ENCODE results near the gene HAPLN2.

The HAPLN2 gene

DNA sequence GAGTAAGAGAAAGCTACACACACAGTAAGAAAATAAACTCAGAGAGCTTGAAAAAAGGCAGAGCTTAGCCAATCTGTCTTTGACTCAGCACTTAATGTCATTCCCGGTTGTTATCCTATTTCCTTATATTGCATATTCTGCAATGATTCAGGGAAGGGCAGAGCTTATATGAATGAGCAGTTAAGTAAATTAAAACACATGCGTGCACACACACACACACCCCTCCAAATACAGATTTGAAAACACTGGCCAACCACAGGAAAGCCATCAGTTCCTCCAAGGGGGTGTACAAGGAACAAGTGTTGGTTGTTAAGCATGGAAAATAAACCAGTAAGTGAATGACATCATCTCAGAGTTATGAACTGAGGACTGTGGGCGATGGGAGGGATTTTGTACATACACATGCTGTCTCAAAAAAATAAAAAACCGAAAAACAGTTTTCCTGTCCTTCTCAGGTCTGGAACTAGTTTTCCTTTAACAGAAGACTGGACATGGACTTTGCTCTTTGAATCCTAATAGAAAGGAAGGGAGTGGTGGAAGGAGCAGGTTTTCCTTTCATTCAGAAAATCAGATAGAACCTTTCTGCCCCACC lies 47.9 kb upstream of the HAPLN2 start (continued):
- TF ChIP-seq ZNF76 (tag by site-specific recombination; IDR thresholded peaks at IDR 0.05; ENCODE audit: borderline replicate concordance, low read depth): peak; percentile 49; the same call in 1 of the 2 replicates
- TF ChIP-seq, protein P1, sequence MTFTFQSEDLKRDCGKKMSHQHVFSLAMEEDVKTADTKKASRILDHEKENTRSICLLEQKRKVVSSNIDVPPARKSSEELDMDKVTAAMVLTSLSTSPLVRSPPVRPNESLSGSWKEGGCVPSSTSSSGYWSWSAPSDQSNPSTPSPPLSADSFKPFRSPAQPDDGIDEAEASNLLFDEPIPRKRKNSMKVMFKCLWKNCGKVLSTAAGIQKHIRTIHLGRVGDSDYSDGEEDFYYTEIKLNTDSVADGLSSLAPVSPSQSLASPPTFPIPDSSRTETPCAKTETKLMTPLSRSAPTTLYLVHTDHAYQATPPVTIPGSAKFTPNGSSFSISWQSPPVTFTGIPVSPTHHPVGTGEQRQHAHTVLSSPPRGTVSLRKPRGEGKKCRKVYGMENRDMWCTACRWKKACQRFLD (tag by site-specific recombination; IDR thresholded peaks at IDR 0.05): no peak
- TF ChIP-seq MZF1 (tag by site-specific recombination; IDR thresholded peaks at IDR 0.05; ENCODE audit: borderline replicate concordance): no peak
- peak; percentile 51 for TF ChIP-seq KLF10 (tag by site-specific recombination; IDR thresholded peaks at IDR 0.05)

DNA sequence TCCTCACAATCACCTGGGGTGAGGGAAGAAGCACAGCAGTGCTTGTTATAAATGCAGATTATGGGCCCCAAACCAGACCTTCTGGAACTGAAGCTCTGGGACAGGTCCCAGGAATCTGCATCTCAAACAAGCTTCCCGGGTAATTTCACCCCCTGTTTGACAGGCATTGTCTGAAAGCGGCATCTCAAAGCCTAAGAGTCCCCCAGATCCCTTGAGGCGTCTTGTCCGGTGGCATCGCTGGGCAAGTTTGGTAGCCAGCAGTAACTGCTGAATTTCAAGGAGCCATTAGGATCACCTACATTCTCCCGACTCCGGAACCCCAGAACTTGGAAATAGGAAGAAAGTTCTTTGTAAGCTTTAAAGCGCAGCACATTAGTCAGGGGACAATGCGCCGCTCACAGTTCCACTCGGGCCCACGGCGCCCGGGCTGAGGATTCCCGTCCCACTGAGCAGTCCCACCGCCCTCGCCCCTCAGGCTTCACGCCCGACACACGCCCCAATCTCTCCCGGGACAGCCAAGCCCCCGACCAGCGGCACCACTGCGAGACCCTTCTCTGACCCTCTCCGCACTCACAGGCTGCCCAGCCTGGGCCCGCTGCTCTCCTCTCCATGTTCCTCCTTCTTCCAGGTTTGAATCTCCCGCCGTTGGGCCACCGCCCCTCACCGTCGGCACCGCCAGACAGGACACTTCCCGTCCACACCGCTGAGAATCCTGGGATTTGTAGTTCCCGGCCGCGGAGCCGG lies 47.1 kb upstream of the HAPLN2 start, which contains the start of gene IQGAP3:
Gene IQGAP3, minus strand, starts transcription at position 647 of the 744 bp plus-strand sequence. Its CDS starts 36 bp downstream, at position 611.
- CTCF ChIA-PET: interaction anchor here (0.5 to 1.8 kb wide), 9 partner anchors 8 to 253 kb away, joined by 3 to 9 read pairs (median 4); no protein-coding TSS in a partner anchor
- Histone ChIP-seq H3K36me3 (ENCODE audit: control insufficient read depth in 2 of 2, insufficient read depth in 1 of 2, low read length in 2 of 2) (peaks cover 23 to 28% of the 10 kb centered on the region in 2 experiments), H3K27ac (ENCODE audit: extremely low read depth, low read depth, low read length) (peak within 1 kb of the TSS; percentile 35), H3K4me3 (ENCODE audit: low read depth, low read length) (peak within 1 kb of the TSS; percentile 98), H3K9me3 (ENCODE audit: control insufficient read depth, insufficient read depth, low read depth, low read length) (no peaks in the 10 kb centered on the region), H3K4me1 (ENCODE audit: control insufficient read depth, insufficient read depth, low read length) (no peaks in the 10 kb centered on the region; the same call in 1 of the 2 replicates)
- POLR2A ChIA-PET: interaction anchor here (1.7 kb wide), 1 partner anchor 20 kb away, joined by 9 read pairs; the partner anchor contains the start of gene NAXE
- TF ChIP-seq ZNF629 (tag by site-specific recombination; IDR thresholded peaks at IDR 0.05) (peak; percentile 59; the same call in 1 of the 2 replicates), ZNF626 (tag by site-specific recombination; IDR thresholded peaks at IDR 0.05) (no peak), REPIN1 (tag by site-specific recombination; IDR thresholded peaks at IDR 0.05; ENCODE audit: low read depth) (no peak), ZNF701 (tag by site-specific recombination; IDR thresholded peaks at IDR 0.05) (no peak), ZFP3 (tag by site-specific recombination; IDR thresholded peaks at IDR 0.05; ENCODE audit: low read depth) (no peak), ZNF37A (tag by site-specific recombination; IDR thresholded peaks at IDR 0.05) (no peak), ZNF184 (tag by site-specific recombination; IDR thresholded peaks at IDR 0.05) (no peak), ZNF175 (tag by site-specific recombination; IDR thresholded peaks at IDR 0.05) (no peak), ZNF391 (tag by site-specific recombination; IDR thresholded peaks at IDR 0.05; ENCODE audit: borderline replicate concordance, low read depth) (no peak), BCL11B (tag by site-specific recombination; IDR thresholded peaks at IDR 0.05; ENCODE audit: low read depth) (no peak), ZNF140 (tag by site-specific recombination; IDR thresholded peaks at IDR 0.05) (no peak), ZNF354C (tag by site-specific recombination; IDR thresholded peaks at IDR 0.05; ENCODE audit: borderline replicate concordance, low read depth) (no peak), ZSCAN30 (tag by site-specific recombination; IDR thresholded peaks at IDR 0.05) (no peak), ZNF549 (tag by site-specific recombination; IDR thresholded peaks at IDR 0.05) (no peak), ZNF623 (tag by site-specific recombination; IDR thresholded peaks at IDR 0.05) (no peak), ZNF670 (tag by site-specific recombination; IDR thresholded peaks at IDR 0.05; ENCODE audit: low read depth) (no peak), ZIC2 (tag by site-specific recombination; IDR thresholded peaks at IDR 0.05) (no peak; the same call in 1 of the 2 replicates), ZNF664 (tag by site-specific recombination; IDR thresholded peaks at IDR 0.05) (no peak), SP2 (tag by site-specific recombination; IDR thresholded peaks at IDR 0.05) (peak; percentile 84), ZFP69B (tag by site-specific recombination; IDR thresholded peaks at IDR 0.05) (peak; percentile 76), SP7 (tag by site-specific recombination; IDR thresholded peaks at IDR 0.05) (peak; percentile 58; the same call in 1 of the 2 replicates), MYNN (tag by site-specific recombination; IDR thresholded peaks at IDR 0.05; ENCODE audit: borderline replicate concordance) (no peak), SCRT2 (tag by site-specific recombination; IDR thresholded peaks at IDR 0.05) (no peak), ZFP41 (tag by site-specific recombination; IDR thresholded peaks at IDR 0.05; ENCODE audit: borderline replicate concordance) (no peak), ZNF433 (tag by site-specific recombination; IDR thresholded peaks at IDR 0.05; ENCODE audit: low read depth) (no peak), HOXC10 (CRISPR knock-in tag; IDR thresholded peaks at IDR 0.05) (0 out of 2 replicates have a peak, but pooled peaks have one; percentile 58), ZXDB (tag by site-specific recombination; IDR thresholded peaks at IDR 0.05) (peak; percentile 78)
- TF ChIP-seq, protein P2, sequence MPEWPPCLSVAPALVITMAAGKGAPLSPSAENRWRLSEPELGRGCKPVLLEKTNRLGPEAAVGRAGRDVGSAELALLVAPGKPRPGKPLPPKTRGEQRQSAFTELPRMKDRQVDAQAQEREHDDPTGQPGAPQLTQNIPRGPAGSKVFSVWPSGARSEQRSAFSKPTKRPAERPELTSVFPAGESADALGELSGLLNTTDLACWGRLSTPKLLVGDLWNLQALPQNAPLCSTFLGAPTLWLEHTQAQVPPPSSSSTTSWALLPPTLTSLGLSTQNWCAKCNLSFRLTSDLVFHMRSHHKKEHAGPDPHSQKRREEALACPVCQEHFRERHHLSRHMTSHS (tag by site-specific recombination; IDR thresholded peaks at IDR 0.05): no peak
- TF ChIP-seq, protein P1 (tag by site-specific recombination; IDR thresholded peaks at IDR 0.05): no peak
- TF ChIP-seq, protein P3, sequence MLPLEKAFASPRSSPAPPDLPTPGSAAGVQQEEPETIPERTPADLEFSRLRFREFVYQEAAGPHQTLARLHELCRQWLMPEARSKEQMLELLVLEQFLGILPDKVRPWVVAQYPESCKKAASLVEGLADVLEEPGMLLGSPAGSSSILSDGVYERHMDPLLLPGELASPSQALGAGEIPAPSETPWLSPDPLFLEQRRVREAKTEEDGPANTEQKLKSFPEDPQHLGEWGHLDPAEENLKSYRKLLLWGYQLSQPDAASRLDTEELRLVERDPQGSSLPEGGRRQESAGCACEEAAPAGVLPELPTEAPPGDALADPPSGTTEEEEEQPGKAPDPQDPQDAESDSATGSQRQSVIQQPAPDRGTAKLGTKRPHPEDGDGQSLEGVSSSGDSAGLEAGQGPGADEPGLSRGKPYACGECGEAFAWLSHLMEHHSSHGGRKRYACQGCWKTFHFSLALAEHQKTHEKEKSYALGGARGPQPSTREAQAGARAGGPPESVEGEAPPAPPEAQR (tag by site-specific recombination; IDR thresholded peaks at IDR 0.05): no peak
